Measurements from ENCODE around the gene WWTR1. TPM values are rescaled to one million over a fixed set of nuclear protein-coding genes. Genes with fewer than 3 reads are reported as not detected.
A peak's percentile ranks its signal among the peaks of the same experiment; 100 is the strongest.

The WWTR1 gene
- total and polyA plus RNA-seq, 2 of the 4 experiments (the other 2 are of a cell fraction), result 38.9 to 65.3 TPM

DNA sequence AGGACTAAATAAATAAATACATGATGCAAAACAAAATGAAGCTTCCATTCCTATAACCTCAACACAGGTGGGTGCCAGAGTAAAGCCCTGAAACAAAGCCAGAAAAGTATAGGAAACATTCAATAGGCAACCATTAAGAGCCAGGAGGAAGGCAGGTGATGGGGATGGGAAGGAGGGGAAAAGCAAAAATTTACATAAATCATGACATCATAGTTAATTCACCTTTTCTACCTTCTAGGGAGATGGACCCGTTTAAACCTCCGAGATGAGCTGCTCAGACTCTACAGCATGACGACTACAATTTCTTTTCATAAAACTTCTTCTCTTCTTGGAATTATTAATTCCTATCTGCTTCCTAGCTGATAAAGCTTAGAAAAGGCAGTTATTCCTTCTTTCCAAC lies 155.4 kb downstream of the WWTR1 start:
- in situ Hi-C loops (cut with MboI; ENCODE audit: low sequenced_read_pairs), result no loop called here
- BruUV-seq (replicated peaks), result no TSS peak
- POLR2A ChIA-PET (ENCODE audit: unreplicated experiment), result no interaction called here

More for the DNA sequence above, 155.4 kb downstream of the WWTR1 start:
- no peaks in the 10 kb centered on the region for H4K20me1 ChIP-seq (ENCODE audit: insufficient read depth, low read length)
- H2BK15ac ChIP-seq (ENCODE audit: low read depth, low read length), result no peak overlapping the region; the same call in 2 of the 3 replicates
- no peak overlapping the region for H4K5ac ChIP-seq (ENCODE audit: low read depth, low read length)
- no peak overlapping the region for H3K23ac ChIP-seq (ENCODE audit: low read depth, low read length)
- H3K27me3 ChIP-seq (ENCODE audit: control insufficient read depth, insufficient read depth, low read length), result no peaks in the 10 kb centered on the region
- no peak overlapping the region for H3K9ac ChIP-seq (ENCODE audit: low read depth, low read length)
- dilution Hi-C loops (cut with HindIII; ENCODE audit: low sequenced_read_pairs, unreplicated experiment), result loop anchor here (25.0 kb wide), 1 partner anchor 235 kb away; no protein-coding TSS in a partner anchor
- intact Hi-C loops (cut with micrococcal nuclease), result no loop called here
- no peak overlapping the region for H3K4me3 ChIP-seq (ENCODE audit: insufficient read depth, low read depth, low read length)
- H3K14ac ChIP-seq (replicated peaks; ENCODE audit: low read depth, low read length), result no peak overlapping the region
- CTCF ChIA-PET, result interaction anchor here (0.6 to 1.6 kb wide), 4 partner anchors 10 to 306 kb away, joined by 3 to 7 read pairs (median 4); no protein-coding TSS in a partner anchor
- DNase-seq (no peak), ATAC-seq (ENCODE audit: low read depth) (no peak)
- no peak overlapping the region for H2AK9ac ChIP-seq (replicated peaks; ENCODE audit: low read depth, low read length, poor library complexity)
- peaks cover 8% of the 10 kb centered on the region for H3K9me1 ChIP-seq (ENCODE audit: insufficient read depth, low read length)
- no peak overlapping the region for H2BK5ac ChIP-seq (ENCODE audit: low read depth, low read length, poor library complexity, severe bottlenecking)
- H3K79me1 ChIP-seq (ENCODE audit: low read depth in 1 of 2, low read length in 2 of 2), result no peaks in the 10 kb centered on the region
- no peak overlapping the region for H2BK20ac ChIP-seq (ENCODE audit: low read depth, low read length)
- H3K4ac ChIP-seq (ENCODE audit: low read depth, low read length), result no peak overlapping the region; the same call in 1 of the 2 replicates
- no CpG with 5 or more reads among the region's 3 CpGs for WGBS, 2 experiments (ENCODE audit: extremely low coverage in 2 of 2, insufficient read length in 1 of 2)
- no peak overlapping the region for H2BK120ac ChIP-seq (ENCODE audit: low read depth, low read length)
- H3K56ac ChIP-seq (ENCODE audit: extremely low read depth, insufficient read depth, low read length), result no peak overlapping the region
- H3K4me2 ChIP-seq (ENCODE audit: low read depth, low read length), result no peak overlapping the region
- no peak overlapping the region for H3K27ac ChIP-seq (ENCODE audit: insufficient read depth, low read length)
- TF ChIP-seq RCOR1 (IDR thresholded peaks at IDR 0.05; ENCODE audit: insufficient replicate concordance, low read length) (no peak), RAD21 (IDR thresholded peaks at IDR 0.05; ENCODE audit: low read length) (no peak), MXI1 (IDR thresholded peaks at IDR 0.05; ENCODE audit: borderline replicate concordance, low read depth, low read length) (no peak), CEBPB (IDR thresholded peaks at IDR 0.05; ENCODE audit: low read depth, low read length) (no peak), SMC3 (IDR thresholded peaks at IDR 0.05; ENCODE audit: low read depth, low read length) (no peak), BHLHE40 (IDR thresholded peaks at IDR 0.05; ENCODE audit: low read depth, low read length) (no peak), CHD1 (IDR thresholded peaks at IDR 0.05; ENCODE audit: low read depth, low read length) (no peak), RFX5 (IDR thresholded peaks at IDR 0.05; ENCODE audit: low read depth, low read length) (no peak), POLR2A (IDR thresholded peaks at IDR 0.05; ENCODE audit: low read depth, low read length) (no peak), MAZ (IDR thresholded peaks at IDR 0.05; ENCODE audit: borderline replicate concordance, low read depth, low read length) (no peak), MAFK (IDR thresholded peaks at IDR 0.05; ENCODE audit: low read depth, low read length) (no peak), FOS (IDR thresholded peaks at IDR 0.05; ENCODE audit: low read depth, low read length) (no peak), NFE2L2 (IDR thresholded peaks at IDR 0.05; ENCODE audit: low read depth, low read length) (no peak)
- TF ChIP-seq, protein P1, sequence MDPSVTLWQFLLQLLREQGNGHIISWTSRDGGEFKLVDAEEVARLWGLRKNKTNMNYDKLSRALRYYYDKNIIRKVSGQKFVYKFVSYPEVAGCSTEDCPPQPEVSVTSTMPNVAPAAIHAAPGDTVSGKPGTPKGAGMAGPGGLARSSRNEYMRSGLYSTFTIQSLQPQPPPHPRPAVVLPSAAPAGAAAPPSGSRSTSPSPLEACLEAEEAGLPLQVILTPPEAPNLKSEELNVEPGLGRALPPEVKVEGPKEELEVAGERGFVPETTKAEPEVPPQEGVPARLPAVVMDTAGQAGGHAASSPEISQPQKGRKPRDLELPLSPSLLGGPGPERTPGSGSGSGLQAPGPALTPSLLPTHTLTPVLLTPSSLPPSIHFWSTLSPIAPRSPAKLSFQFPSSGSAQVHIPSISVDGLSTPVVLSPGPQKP (IDR thresholded peaks at IDR 0.05; ENCODE audit: borderline replicate concordance, low read depth, low read length), result no peak
- TF ChIP-seq, protein P2, sequence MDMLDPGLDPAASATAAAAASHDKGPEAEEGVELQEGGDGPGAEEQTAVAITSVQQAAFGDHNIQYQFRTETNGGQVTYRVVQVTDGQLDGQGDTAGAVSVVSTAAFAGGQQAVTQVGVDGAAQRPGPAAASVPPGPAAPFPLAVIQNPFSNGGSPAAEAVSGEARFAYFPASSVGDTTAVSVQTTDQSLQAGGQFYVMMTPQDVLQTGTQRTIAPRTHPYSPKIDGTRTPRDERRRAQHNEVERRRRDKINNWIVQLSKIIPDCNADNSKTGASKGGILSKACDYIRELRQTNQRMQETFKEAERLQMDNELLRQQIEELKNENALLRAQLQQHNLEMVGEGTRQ (IDR thresholded peaks at IDR 0.05; ENCODE audit: low read depth, low read length), result no peak
- TF ChIP-seq, protein P3, sequence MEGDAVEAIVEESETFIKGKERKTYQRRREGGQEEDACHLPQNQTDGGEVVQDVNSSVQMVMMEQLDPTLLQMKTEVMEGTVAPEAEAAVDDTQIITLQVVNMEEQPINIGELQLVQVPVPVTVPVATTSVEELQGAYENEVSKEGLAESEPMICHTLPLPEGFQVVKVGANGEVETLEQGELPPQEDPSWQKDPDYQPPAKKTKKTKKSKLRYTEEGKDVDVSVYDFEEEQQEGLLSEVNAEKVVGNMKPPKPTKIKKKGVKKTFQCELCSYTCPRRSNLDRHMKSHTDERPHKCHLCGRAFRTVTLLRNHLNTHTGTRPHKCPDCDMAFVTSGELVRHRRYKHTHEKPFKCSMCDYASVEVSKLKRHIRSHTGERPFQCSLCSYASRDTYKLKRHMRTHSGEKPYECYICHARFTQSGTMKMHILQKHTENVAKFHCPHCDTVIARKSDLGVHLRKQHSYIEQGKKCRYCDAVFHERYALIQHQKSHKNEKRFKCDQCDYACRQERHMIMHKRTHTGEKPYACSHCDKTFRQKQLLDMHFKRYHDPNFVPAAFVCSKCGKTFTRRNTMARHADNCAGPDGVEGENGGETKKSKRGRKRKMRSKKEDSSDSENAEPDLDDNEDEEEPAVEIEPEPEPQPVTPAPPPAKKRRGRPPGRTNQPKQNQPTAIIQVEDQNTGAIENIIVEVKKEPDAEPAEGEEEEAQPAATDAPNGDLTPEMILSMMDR (conservative IDR thresholded peaks at IDR 0.05; ENCODE audit: low read depth, low read length), result no peak
- H3K9me3 ChIP-seq (ENCODE audit: control insufficient read depth, insufficient read depth, low read length), result no peaks in the 10 kb centered on the region
- H3K4me1 ChIP-seq (ENCODE audit: control insufficient read depth, insufficient read depth, low read length), result peaks cover 10% of the 10 kb centered on the region
- H4K91ac ChIP-seq (ENCODE audit: insufficient read depth, low read depth, low read length), result no peak overlapping the region
- H2AK5ac ChIP-seq (ENCODE audit: low read depth, low read length), result no peak overlapping the region
- no peak overlapping the region for H2AFZ ChIP-seq (replicated peaks; ENCODE audit: low read length, poor library complexity)
- H4K8ac ChIP-seq (ENCODE audit: low read depth in 2 of 2, low read length in 2 of 2), result no peak overlapping the region
- H3K36me3 ChIP-seq (ENCODE audit: control insufficient read depth, insufficient read depth, low read length), result no peaks in the 10 kb centered on the region
- peak overlapping the region; percentile 24; the same call in 1 of the 2 replicates for H3K18ac ChIP-seq (ENCODE audit: low read depth, low read length)

All from IMR-90 (cell line).